HEK293 (cell line): ENCODE measurements around the gene GART.

ENCODE experiments used
- CTCF ChIP-seq: fragments of 450-650 bp; formaldehyde crosslinking; IDR thresholded peaks from 2 replicates; pipeline ENCODE4 v1.5.1; 2016; ENCODE audit warnings: missing biosample characterization, missing genetic modification characterization
- EGR2 ChIP-seq: fragments of 450-650 bp; formaldehyde crosslinking; IDR thresholded peaks from 2 replicates; pipeline ENCODE4 v1.5.1; 2016; ENCODE audit warnings: low read depth, missing biosample characterization, missing genetic modification characterization
- GLI4 ChIP-seq: fragments of 450-650 bp; formaldehyde crosslinking; IDR thresholded peaks from 2 replicates; pipeline ENCODE4 v1.5.1; 2016; ENCODE audit warnings: missing biosample characterization, missing genetic modification characterization
- SP2 ChIP-seq: fragments of 450-650 bp; formaldehyde crosslinking; IDR thresholded peaks from 2 replicates; pipeline ENCODE4 v1.5.1; 2016; ENCODE audit warnings: missing biosample characterization, missing genetic modification characterization
- WT1 ChIP-seq: fragments of 450-650 bp; formaldehyde crosslinking; IDR thresholded peaks from 2 replicates; pipeline ENCODE4 v1.5.1; 2016; ENCODE audit warnings: missing biosample characterization, missing genetic modification characterization
- ZBTB17 ChIP-seq: fragments of 450-650 bp; formaldehyde crosslinking; IDR thresholded peaks from 2 replicates; pipeline ENCODE4 v1.5.1; 2016; ENCODE audit warnings: missing biosample characterization, missing genetic modification characterization
- ZBTB26 ChIP-seq: fragments of 450-650 bp; formaldehyde crosslinking; optimal IDR thresholded peaks from 2 replicates; pipeline ENCODE3; 2016; ENCODE audit warnings: missing biosample characterization, mild to moderate bottlenecking, missing genetic modification characterization
- ZFP69B ChIP-seq: fragments of 450-650 bp; formaldehyde crosslinking; IDR thresholded peaks from 2 replicates; pipeline ENCODE4 v1.5.1; 2016; ENCODE audit warnings: missing biosample characterization, missing genetic modification characterization
- ZNF114 ChIP-seq: fragments of 450-650 bp; formaldehyde crosslinking; IDR thresholded peaks from 2 replicates; pipeline ENCODE4 v1.5.0; 2017; ENCODE audit warnings: missing biosample characterization, missing genetic modification characterization
- ZNF146 ChIP-seq: fragments of 450-650 bp; formaldehyde crosslinking; IDR thresholded peaks from 2 replicates; pipeline ENCODE4 v1.5.1; 2016; ENCODE audit warnings: missing biosample characterization, missing genetic modification characterization
- ZNF148 ChIP-seq: fragments of 450-650 bp; formaldehyde crosslinking; IDR thresholded peaks from 2 replicates; pipeline ENCODE4 v1.5.0; 2017; ENCODE audit warnings: missing biosample characterization, missing genetic modification characterization, borderline replicate concordance
- ZNF16 ChIP-seq: fragments of 450-650 bp; formaldehyde crosslinking; IDR thresholded peaks from 2 replicates; pipeline ENCODE4 v1.5.1; 2016; ENCODE audit warnings: low read depth, missing biosample characterization, missing genetic modification characterization
- ZNF175 ChIP-seq: fragments of 450-650 bp; formaldehyde crosslinking; IDR thresholded peaks from 2 replicates; pipeline ENCODE4 v1.5.1; 2016; ENCODE audit warnings: missing biosample characterization, missing genetic modification characterization
- ZNF223 ChIP-seq: fragments of 450-650 bp; formaldehyde crosslinking; IDR thresholded peaks from 2 replicates; pipeline ENCODE4 v1.5.1; 2016; ENCODE audit warnings: missing biosample characterization, missing genetic modification characterization
- ZNF248 ChIP-seq: fragments of 450-650 bp; formaldehyde crosslinking; IDR thresholded peaks from 2 replicates; pipeline ENCODE4 v1.5.1; 2017; ENCODE audit warnings: missing biosample characterization, missing genetic modification characterization
- ZNF341 ChIP-seq: fragments of 450-650 bp; formaldehyde crosslinking; IDR thresholded peaks from 2 replicates; pipeline ENCODE4; 2016; ENCODE audit warnings: low read depth, missing biosample characterization, missing genetic modification characterization
- ZNF366 ChIP-seq: fragments of 450-650 bp; formaldehyde crosslinking; conservative IDR thresholded peaks from 2 replicates; pipeline ENCODE4 v1.5.1; 2016; ENCODE audit warnings: missing biosample characterization, missing genetic modification characterization
- ZNF416 ChIP-seq: fragments of 450-650 bp; formaldehyde crosslinking; IDR thresholded peaks from 2 replicates; pipeline ENCODE4 v1.5.1; 2016; ENCODE audit warnings: missing biosample characterization, missing genetic modification characterization
- ZNF473 ChIP-seq: fragments of 450-650 bp; formaldehyde crosslinking; IDR thresholded peaks from 2 replicates; pipeline ENCODE4 v1.5.1; 2017; ENCODE audit warnings: missing biosample characterization, missing genetic modification characterization
- ZNF501 ChIP-seq: fragments of 450-650 bp; formaldehyde crosslinking; IDR thresholded peaks from 2 replicates; pipeline ENCODE4 v1.5.1; 2016; ENCODE audit warnings: missing biosample characterization, missing genetic modification characterization
- ZNF623 ChIP-seq: fragments of 450-650 bp; formaldehyde crosslinking; IDR thresholded peaks from 2 replicates; pipeline ENCODE4 v1.5.1; 2016; ENCODE audit warnings: missing biosample characterization, missing genetic modification characterization
- ZNF624 ChIP-seq: fragments of 450-650 bp; formaldehyde crosslinking; IDR thresholded peaks from 2 replicates; pipeline ENCODE4 v1.5.1; 2017; ENCODE audit warnings: missing biosample characterization, missing genetic modification characterization
- ZNF626 ChIP-seq: fragments of 450-650 bp; sonication (Bioruptor Pico); formaldehyde crosslinking; IDR thresholded peaks from 2 replicates; pipeline ENCODE4 v1.5.1; 2018; ENCODE audit warnings: missing biosample characterization, missing genetic modification characterization, inconsistent platforms
- ZNF785 ChIP-seq: fragments of 450-650 bp; formaldehyde crosslinking; IDR thresholded peaks from 2 replicates; pipeline ENCODE4 v1.5.1; 2016; ENCODE audit warnings: missing biosample characterization, missing genetic modification characterization
- ZNF791 ChIP-seq: fragments of 450-650 bp; formaldehyde crosslinking; IDR thresholded peaks from 2 replicates; pipeline ENCODE4 v1.5.1; 2016; ENCODE audit warnings: missing biosample characterization, missing genetic modification characterization
- ZSCAN4 ChIP-seq: fragments of 450-650 bp; formaldehyde crosslinking; IDR thresholded peaks from 2 replicates; pipeline ENCODE4 v1.5.1; 2017; ENCODE audit warnings: missing biosample characterization, missing genetic modification characterization
- ZXDB ChIP-seq: fragments of 450-650 bp; formaldehyde crosslinking; IDR thresholded peaks from 2 replicates; pipeline ENCODE4 v1.5.1; 2016; ENCODE audit warnings: missing biosample characterization, missing genetic modification characterization
- TF ChIP-seq, protein P1 (sequence below): fragments of 450-650 bp; formaldehyde crosslinking; IDR thresholded peaks from 2 replicates; pipeline ENCODE4 v1.5.1; 2016; ENCODE audit warnings: missing biosample characterization, missing genetic modification characterization
- TF ChIP-seq, protein P2 (sequence below): fragments of 450-650 bp; formaldehyde crosslinking; IDR thresholded peaks from 2 replicates; pipeline ENCODE4 v1.5.1; 2017; ENCODE audit warnings: missing biosample characterization, missing genetic modification characterization

Gene GART

GRCh38 chr21:33588485-33589335, 46.8 kb upstream of the GART start, which contains the start of gene DONSON (continued):
- no peak for TF ChIP-seq ZNF148 (tag by site-specific recombination)
- no peak for TF ChIP-seq ZNF223
- TF ChIP-seq, protein P1, sequence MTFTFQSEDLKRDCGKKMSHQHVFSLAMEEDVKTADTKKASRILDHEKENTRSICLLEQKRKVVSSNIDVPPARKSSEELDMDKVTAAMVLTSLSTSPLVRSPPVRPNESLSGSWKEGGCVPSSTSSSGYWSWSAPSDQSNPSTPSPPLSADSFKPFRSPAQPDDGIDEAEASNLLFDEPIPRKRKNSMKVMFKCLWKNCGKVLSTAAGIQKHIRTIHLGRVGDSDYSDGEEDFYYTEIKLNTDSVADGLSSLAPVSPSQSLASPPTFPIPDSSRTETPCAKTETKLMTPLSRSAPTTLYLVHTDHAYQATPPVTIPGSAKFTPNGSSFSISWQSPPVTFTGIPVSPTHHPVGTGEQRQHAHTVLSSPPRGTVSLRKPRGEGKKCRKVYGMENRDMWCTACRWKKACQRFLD (tag by site-specific recombination) = no peak
- no peak for TF ChIP-seq ZNF248 (tag by site-specific recombination)
- TF ChIP-seq SP2 (tag by site-specific recombination) = peak; percentile 39
- 0 out of 2 replicates have a peak, but pooled peaks have one; percentile 20 for TF ChIP-seq ZFP69B (tag by site-specific recombination)
- TF ChIP-seq ZNF624 (tag by site-specific recombination) = no peak
- peak; percentile 94 for TF ChIP-seq ZBTB17 (tag by site-specific recombination)
- TF ChIP-seq ZNF416 = no peak
- TF ChIP-seq, protein P2, sequence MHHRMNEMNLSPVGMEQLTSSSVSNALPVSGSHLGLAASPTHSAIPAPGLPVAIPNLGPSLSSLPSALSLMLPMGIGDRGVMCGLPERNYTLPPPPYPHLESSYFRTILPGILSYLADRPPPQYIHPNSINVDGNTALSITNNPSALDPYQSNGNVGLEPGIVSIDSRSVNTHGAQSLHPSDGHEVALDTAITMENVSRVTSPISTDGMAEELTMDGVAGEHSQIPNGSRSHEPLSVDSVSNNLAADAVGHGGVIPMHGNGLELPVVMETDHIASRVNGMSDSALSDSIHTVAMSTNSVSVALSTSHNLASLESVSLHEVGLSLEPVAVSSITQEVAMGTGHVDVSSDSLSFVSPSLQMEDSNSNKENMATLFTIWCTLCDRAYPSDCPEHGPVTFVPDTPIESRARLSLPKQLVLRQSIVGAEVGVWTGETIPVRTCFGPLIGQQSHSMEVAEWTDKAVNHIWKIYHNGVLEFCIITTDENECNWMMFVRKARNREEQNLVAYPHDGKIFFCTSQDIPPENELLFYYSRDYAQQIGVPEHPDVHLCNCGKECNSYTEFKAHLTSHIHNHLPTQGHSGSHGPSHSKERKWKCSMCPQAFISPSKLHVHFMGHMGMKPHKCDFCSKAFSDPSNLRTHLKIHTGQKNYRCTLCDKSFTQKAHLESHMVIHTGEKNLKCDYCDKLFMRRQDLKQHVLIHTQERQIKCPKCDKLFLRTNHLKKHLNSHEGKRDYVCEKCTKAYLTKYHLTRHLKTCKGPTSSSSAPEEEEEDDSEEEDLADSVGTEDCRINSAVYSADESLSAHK = no peak
- TF ChIP-seq ZNF791 (tag by site-specific recombination) = no peak
- 0 out of 2 replicates have a peak, but pooled peaks have one; percentile 32 for TF ChIP-seq WT1 (tag by site-specific recombination)
- TF ChIP-seq ZNF473 (tag by site-specific recombination) = no peak
- TF ChIP-seq ZNF785 (tag by site-specific recombination) = no peak
- no peak for TF ChIP-seq ZNF175 (tag by site-specific recombination)
- TF ChIP-seq ZNF366 (tag by site-specific recombination) = 0 out of 2 replicates have a peak, but pooled peaks have one; percentile 27
- TF ChIP-seq ZNF626 = no peak
- TF ChIP-seq ZNF16 (tag by site-specific recombination) = no peak
- peak; percentile 78 for TF ChIP-seq EGR2
- TF ChIP-seq ZBTB26 (tag by site-specific recombination) = peak; percentile 62
- TF ChIP-seq ZXDB = peak; percentile 62
- TF ChIP-seq ZSCAN4 = no peak
- no peak for TF ChIP-seq ZNF146 (tag by site-specific recombination)
- TF ChIP-seq ZNF341 (tag by site-specific recombination) = no peak; the same call in 1 of the 2 replicates
- TF ChIP-seq ZNF501 (tag by site-specific recombination) = no peak
- no peak for TF ChIP-seq ZNF114 (tag by site-specific recombination)
- no peak for TF ChIP-seq CTCF
- no peak for TF ChIP-seq GLI4 (tag by site-specific recombination)
- no peak for TF ChIP-seq ZNF623 (tag by site-specific recombination)
